OCI-LY7 (cell line): ENCODE results near the gene GPR3. TPM values are rescaled to one million over a fixed set of nuclear protein-coding genes. Genes with fewer than 3 reads are reported as not detected.

Experiments
- BruUV-seq: library from RNA; stranded (reverse); fragments of 400-500 nt; replicated peaks from 2 replicates; lab custom pipeline; 2021; lab: Mats Ljungman, UMichigan
- CTCF ChIA-PET: fragments of 300-600 bp; sonication (Branson Sonifier 250); formaldehyde crosslinking; loops from one replicate; lab custom pipeline; 2022; ENCODE audit warnings: antibody characterized with exemption; ENCODE audit not compliant: unreplicated experiment; lab: Charles Lee
- POLR2A ChIA-PET: fragments of 300-600 bp; sonication (Branson Sonifier 250); formaldehyde crosslinking; loops from one replicate; lab custom pipeline; 2022; ENCODE audit warnings: antibody characterized with exemption; lab: Charles Lee
- DNase-seq: peaks from one replicate; pipeline ENCODE4 v3.0.0-alpha.2; 2015; ENCODE audit warnings: low spot score
- H2AFZ ChIP-seq: fragments of 200-600 bp; sonication (generic), shearing (Covaris generic); 2 replicates; pipeline ENCODE4 v1.6.1; 2014; ENCODE audit warnings: mild to moderate bottlenecking, antibody characterized with exemption, low read length, moderate library complexity
- H3K27ac ChIP-seq: fragments of 200-600 bp; sonication (generic); 2 replicates; pipeline ENCODE4 v1.5.1; 2014; ENCODE audit warnings: mixed run types, low read depth, mild to moderate bottlenecking, moderate library complexity, low read length, inconsistent platforms; ENCODE audit not compliant: poor library complexity, severe bottlenecking
- H3K36me3 ChIP-seq: fragments of 200-600 bp; sonication (generic); 2 replicates; pipeline ENCODE4 v1.6.1; 2014; ENCODE audit warnings: mild to moderate bottlenecking, antibody characterized with exemption, low read length, moderate library complexity, mixed read lengths; ENCODE audit not compliant: insufficient read depth
- H3K4me1 ChIP-seq: fragments of 200-600 bp; sonication (generic); 2 replicates; pipeline ENCODE4 v1.5.1; 2014; ENCODE audit warnings: mild to moderate bottlenecking, low read length; ENCODE audit not compliant: insufficient read depth, poor library complexity, severe bottlenecking
- H3K4me2 ChIP-seq: fragments of 200-600 bp; sonication (generic); 2 replicates; pipeline ENCODE4 v1.6.1; 2014; ENCODE audit warnings: mild to moderate bottlenecking, low read length
- H3K4me3 ChIP-seq: fragments of 200-600 bp; sonication (generic); 2 replicates; pipeline ENCODE4 v1.5.1; 2014; ENCODE audit warnings: mild to moderate bottlenecking, low read depth, low read length; ENCODE audit not compliant: poor library complexity, severe bottlenecking
- H3K79me2 ChIP-seq: fragments of 200-600 bp; sonication (generic); 2 replicates; pipeline ENCODE4 v1.6.1; 2016; ENCODE audit warnings: low read depth, mild to moderate bottlenecking, low read length, moderate library complexity, mixed read lengths; ENCODE audit not compliant: insufficient read depth
- H3K9me2 ChIP-seq: fragments of 200-600 bp; sonication (generic); 2 replicates; pipeline ENCODE4 v1.6.1; 2016; ENCODE audit warnings: mild to moderate bottlenecking, low read length, mixed read lengths; ENCODE audit not compliant: insufficient read depth
- H3K9me3 ChIP-seq: fragments of 200-600 bp; sonication (generic); 2 replicates; pipeline ENCODE4 v1.6.1; 2014; ENCODE audit warnings: mild to moderate bottlenecking, mixed run types, low read length, mixed read lengths
- H4K20me1 ChIP-seq: fragments of 200-600 bp; sonication (generic); 2 replicates; pipeline ENCODE4 v1.6.1; 2014; ENCODE audit warnings: mild to moderate bottlenecking, antibody characterized with exemption, low read length, moderate library complexity, mixed read lengths; ENCODE audit not compliant: insufficient read depth
- CTCF ChIP-seq: fragments of 200-600 bp; sonication (generic); conservative IDR thresholded peaks from 2 replicates; pipeline ENCODE4 v1.5.1; 2014; ENCODE audit warnings: mild to moderate bottlenecking, antibody characterized with exemption, low read length, moderate library complexity, mixed read lengths
- EZH2phosphoT487 ChIP-seq: fragments of 200-600 bp; sonication (generic); IDR thresholded peaks from 2 replicates; pipeline ENCODE4 v1.6.1; 2018; ENCODE audit warnings: low read depth, borderline replicate concordance, mild to moderate bottlenecking, mixed run types, antibody characterized with exemption, low read length, moderate library complexity, mixed read lengths
- intact Hi-C: fragments of 100-400 bp; cut with micrococcal nuclease; formaldehyde crosslinking; loops from one replicate; pipeline ENCODE4 v1.10.0; 2022; ENCODE audit not compliant: unreplicated experiment
- total RNA-seq, 2 experiments: library from RNA; depleted of rRNA in 1 of 2; stranded (reverse); fragments of >200 nt in 1 of 2; shearing (Covaris generic) in 1 of 2; gene quantifications; 2 replicates each; pipeline ENCODE4 v1.2.3, GENCODE V29; 2014 to 2022

Gene GPR3
- total RNA-seq, 2 experiments from 2014 or later = 0.25 to 0.32 TPM

- no peak for DNase-seq
- no peaks in the 10 kb centered on the region for H3K79me2 ChIP-seq
- peaks cover 56% of the 10 kb centered on the region for H3K4me1 ChIP-seq
- ChIA-PET POLR2A (no interaction called here), CTCF (no interaction called here)
- no peaks in the 10 kb centered on the region for H3K9me3 ChIP-seq
- peak overlapping the region; percentile 86 for H3K27ac ChIP-seq
- H3K9me2 ChIP-seq = no peaks in the 10 kb centered on the region
- peaks cover 58% of the 10 kb centered on the region for H3K36me3 ChIP-seq
- intact Hi-C loops = no loop called here
- TF ChIP-seq EZH2phosphoT487 (no peak), CTCF (no peak)
- H3K4me3 ChIP-seq = no peak overlapping the region
- H3K4me2 ChIP-seq = no peak overlapping the region
- H4K20me1 ChIP-seq = no peaks in the 10 kb centered on the region
- no TSS peak for BruUV-seq
- no peak overlapping the region for H2AFZ ChIP-seq
Observed at GRCh38 chr1:27408151-27408550, 15.7 kb downstream of the GPR3 start.

- Histone ChIP-seq H4K20me1 (no peaks in the 10 kb centered on the region), H3K4me1 (peaks cover 41% of the 10 kb centered on the region), H3K4me2 (no peak overlapping the region), H3K9me2 (no peaks in the 10 kb centered on the region), H3K9me3 (no peaks in the 10 kb centered on the region), H3K36me3 (peaks cover 73% of the 10 kb centered on the region), H2AFZ (no peak overlapping the region), H3K27ac (no peak overlapping the region), H3K4me3 (no peak overlapping the region), H3K79me2 (no peaks in the 10 kb centered on the region)
- ChIA-PET CTCF (no interaction called here), POLR2A (interaction anchor here (1.0 kb wide), 1 partner anchor 147 kb away, joined by 3 read pairs; no protein-coding TSS in a partner anchor)
- TF ChIP-seq EZH2phosphoT487 = no peak
- TF ChIP-seq CTCF = no peak
- no peak for DNase-seq
- BruUV-seq = no TSS peak
- intact Hi-C loops = no loop called here
Observed at GRCh38 chr1:27409669-27410068, 17.2 kb downstream of the GPR3 start.

GRCh38 chr1:27410709-27411108 is 18.3 kb downstream of the GPR3 start:
- Histone ChIP-seq H3K4me2 (no peak overlapping the region), H3K4me1 (peaks cover 30% of the 10 kb centered on the region), H2AFZ (no peak overlapping the region), H3K36me3 (peaks cover 84% of the 10 kb centered on the region), H3K27ac (no peak overlapping the region), H3K9me3 (no peaks in the 10 kb centered on the region), H3K4me3 (no peak overlapping the region), H4K20me1 (no peaks in the 10 kb centered on the region), H3K79me2 (no peaks in the 10 kb centered on the region), H3K9me2 (no peaks in the 10 kb centered on the region)
- intact Hi-C loops = no loop called here
- ChIA-PET CTCF (interaction anchor here (1.2 kb wide), 1 partner anchor 35 kb away, joined by 3 read pairs; no protein-coding TSS in a partner anchor), POLR2A (interaction anchor here (1.0 to 1.6 kb wide), 2 partner anchors 26 to 146 kb away, joined by 3 read pairs; no protein-coding TSS in a partner anchor)
- TF ChIP-seq EZH2phosphoT487 (no peak), CTCF (no peak)
- DNase-seq = no peak
- no TSS peak for BruUV-seq
